Psoas muscle (tissue), 8 donors: ENCODE data around the gene TNS3. TPM values are rescaled to one million over a fixed set of nuclear protein-coding genes. Genes with fewer than 3 reads are reported as not detected.

Experiments used
- ATAC-seq, 4 donors: fragments of 200-7000 bp; cut with Tn5 transposase; one replicate each; pipeline ENCODE4 v1.9.1; 2020; ENCODE audit warnings: moderate library complexity in 3 of 4, mild to moderate bottlenecking in 2 of 4
- DNase-seq, 2 donors: peaks; one replicate each; pipeline ENCODE4 v3.0.0-alpha.2; 2020
- H3K27ac ChIP-seq: fragments of 200-600 bp; one replicate; pipeline ENCODE4 v1.8.0; 2022
- H3K27me3 ChIP-seq, 3 donors: fragments of 200-600 bp in 1 of 3; one replicate each; pipeline versions ENCODE4 v1.6.1 to v1.8.0; 2013 to 2022; ENCODE audit warnings: low read length in 2 of 3, mild to moderate bottlenecking in 2 of 3, moderate library complexity in 1 of 3; ENCODE audit not compliant: insufficient read depth in 3 of 3
- H3K36me3 ChIP-seq, 2 donors: fragments of 200-600 bp in 1 of 2; one replicate each; pipeline versions ENCODE4 v1.6.1 to v1.8.0; 2013 to 2022; ENCODE audit warnings: low read depth in 1 of 2, mild to moderate bottlenecking in 1 of 2, moderate library complexity in 1 of 2; ENCODE audit not compliant: insufficient read depth in 1 of 2
- H3K4me1 ChIP-seq: fragments of 200-600 bp; one replicate; pipeline ENCODE4 v1.8.0; 2022
- H3K4me3 ChIP-seq: fragments of 200-600 bp; one replicate; pipeline ENCODE4 v1.8.0; 2022; ENCODE audit warnings: mild to moderate bottlenecking
- H3K9me3 ChIP-seq: fragments of 200-600 bp; one replicate; pipeline ENCODE4 v1.8.0; 2022
- WGBS, 3 donors: extraction: QIAGEN DNeasy Blood & Tissue Kit; methylation state at CpG; one replicate each; pipeline versions ENCODE4 v1.1.6 to v1.1.7; 2013; 5-methylcytosine and 5-hydroxymethylcytosine counted together
- intact Hi-C, 2 donors: fragments of 100-400 bp; cut with DNase I; formaldehyde crosslinking; loops; one replicate each; pipeline versions ENCODE4 v1.11.0 to v1.14.2; 2022
- polyA plus RNA-seq, 3 donors: library from polyadenylated mRNA; stranded (reverse); fragments of 200-250 nt; gene quantifications; one replicate each; pipeline ENCODE4 v1.2.3, GENCODE V29; 2013
- total RNA-seq, 4 donors: library from RNA; stranded (reverse); fragmentation: NEBNext Ultra II Directional in 2 of 4; extraction: Animal tissue kit (Norgen Biotek cat#: 25700) in 2 of 4; gene quantifications; one replicate each; pipeline versions ENCODE4 v1.2.1 to v1.2.4, GENCODE V29; 2021 to 2023
- TF ChIP-seq, protein P1 (sequence below): fragments of 200-600 bp; IDR thresholded peaks from one replicate; pipeline ENCODE4 v1.8.0; 2022; ENCODE audit warnings: antibody characterized with exemption
- donor health status: healthy with polysubstance abuse.
- donor health status: DM: no; HTN: no; CAD: no; lungs with moderate emphysema.
- donor health status: Bipolar disorder and iron deficiency.
- donor health status: healthy.
- donor health status: DM: yes; HTN: yes; CAD: no.
- donor health status: DM: no; HTN: no; CAD: no.
- donor health status: DM: no; HTN: no; CAD: no.
- donor health status: DM: yes; HTN: yes; CAD: no.

The TNS3 gene
- total and polyA plus RNA-seq, 7 donors: 11.5 to 75.3 (median 35.0) TPM

DNA sequence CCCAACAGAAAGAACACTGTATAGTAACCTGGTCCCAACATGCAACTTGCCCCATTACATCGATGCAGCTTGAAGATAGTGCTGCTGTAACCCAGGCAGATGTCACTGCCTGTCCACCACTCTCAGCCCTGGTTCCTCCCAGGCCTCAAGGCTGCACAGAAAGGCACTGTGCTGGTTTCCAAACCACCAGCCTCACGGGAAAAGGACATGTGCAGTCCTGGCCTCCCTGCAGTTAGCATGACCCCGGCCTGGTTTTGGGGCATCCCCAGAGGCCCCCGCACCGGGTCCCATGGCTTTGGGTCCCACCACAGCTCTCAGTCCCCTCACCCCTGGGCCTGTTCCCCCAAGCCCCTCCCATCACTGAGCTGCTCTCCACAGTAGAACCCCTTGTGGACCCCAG, 214.5 kb downstream of the TNS3 start:
- Histone ChIP-seq H3K4me1 (peaks cover 10% of the 10 kb centered on the region), H3K9me3 (no peaks in the 10 kb centered on the region), H3K36me3 (peaks cover 0 to 17% of the 10 kb centered on the region in 2 donors), H3K27me3 (no peaks in the 10 kb centered on the region), H3K27ac (no peak overlapping the region), H3K4me3 (no peak overlapping the region)
- TF ChIP-seq, protein P1, sequence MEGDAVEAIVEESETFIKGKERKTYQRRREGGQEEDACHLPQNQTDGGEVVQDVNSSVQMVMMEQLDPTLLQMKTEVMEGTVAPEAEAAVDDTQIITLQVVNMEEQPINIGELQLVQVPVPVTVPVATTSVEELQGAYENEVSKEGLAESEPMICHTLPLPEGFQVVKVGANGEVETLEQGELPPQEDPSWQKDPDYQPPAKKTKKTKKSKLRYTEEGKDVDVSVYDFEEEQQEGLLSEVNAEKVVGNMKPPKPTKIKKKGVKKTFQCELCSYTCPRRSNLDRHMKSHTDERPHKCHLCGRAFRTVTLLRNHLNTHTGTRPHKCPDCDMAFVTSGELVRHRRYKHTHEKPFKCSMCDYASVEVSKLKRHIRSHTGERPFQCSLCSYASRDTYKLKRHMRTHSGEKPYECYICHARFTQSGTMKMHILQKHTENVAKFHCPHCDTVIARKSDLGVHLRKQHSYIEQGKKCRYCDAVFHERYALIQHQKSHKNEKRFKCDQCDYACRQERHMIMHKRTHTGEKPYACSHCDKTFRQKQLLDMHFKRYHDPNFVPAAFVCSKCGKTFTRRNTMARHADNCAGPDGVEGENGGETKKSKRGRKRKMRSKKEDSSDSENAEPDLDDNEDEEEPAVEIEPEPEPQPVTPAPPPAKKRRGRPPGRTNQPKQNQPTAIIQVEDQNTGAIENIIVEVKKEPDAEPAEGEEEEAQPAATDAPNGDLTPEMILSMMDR: no peak
- ATAC-seq (no peak), DNase-seq (no peak)
- intact Hi-C loops: no loop called here
- WGBS, 3 donors: 73 to 93% (median 76%) methylated on average over 5 of the region's 5 CpGs

DNA sequence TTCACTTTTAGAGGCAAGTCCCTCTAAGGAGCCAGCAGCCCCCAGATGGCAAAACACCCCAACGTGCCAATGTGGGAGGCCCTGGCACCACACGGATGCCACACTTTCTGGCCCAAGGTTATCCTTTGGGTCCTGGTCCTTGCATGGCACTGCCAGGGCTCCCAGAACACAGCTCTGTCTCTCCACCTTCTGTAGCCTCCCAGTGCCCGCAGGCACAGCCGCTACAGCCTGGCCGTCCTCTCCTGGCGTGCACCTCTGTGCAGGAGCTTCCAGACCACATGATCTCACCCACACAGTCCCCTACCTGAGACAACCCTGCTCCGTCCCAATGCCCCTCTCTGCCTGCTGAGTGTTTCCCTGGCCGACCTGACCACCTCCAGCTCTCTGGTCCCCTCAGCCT, 215.0 kb downstream of the TNS3 start:
- WGBS, 3 donors: 92 to 98% (median 94%) methylated on average over 8 of the region's 8 CpGs
- TF ChIP-seq, protein P1: no peak
- DNase-seq (no peak), ATAC-seq (no peak)
- no peaks in the 10 kb centered on the region for H3K9me3 ChIP-seq
- H3K27ac ChIP-seq: no peak overlapping the region
- no peak overlapping the region for H3K4me3 ChIP-seq
- H3K27me3 ChIP-seq: no peaks in the 10 kb centered on the region
- H3K4me1 ChIP-seq: peaks cover 7% of the 10 kb centered on the region
- intact Hi-C loops: no loop called here
- peaks cover 0 to 17% of the 10 kb centered on the region in 2 donors for H3K36me3 ChIP-seq

DNA sequence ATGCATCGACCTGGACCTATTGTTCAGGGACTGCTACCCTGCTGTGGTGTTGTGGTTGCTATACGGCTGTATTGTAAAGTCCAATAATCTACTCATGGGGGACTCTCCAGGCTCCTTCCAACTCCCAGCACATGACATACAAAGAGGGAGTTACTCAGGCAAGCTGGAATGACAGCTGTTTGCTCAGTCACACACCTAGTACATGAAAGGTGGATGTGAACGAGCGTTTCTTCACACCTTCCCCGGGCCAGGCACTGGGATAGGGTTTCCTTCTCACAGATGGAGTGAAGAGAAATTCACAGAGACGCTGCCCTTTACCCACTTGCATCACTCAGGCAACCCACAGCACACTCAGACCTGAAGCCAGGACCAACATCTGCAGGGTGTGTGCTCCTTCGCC, 215.7 kb downstream of the TNS3 start:
- H3K36me3 ChIP-seq: peaks cover 0 to 17% of the 10 kb centered on the region in 2 donors
- H3K9me3 ChIP-seq: no peaks in the 10 kb centered on the region
- H3K27ac ChIP-seq: no peak overlapping the region
- H3K4me3 ChIP-seq: no peak overlapping the region
- ATAC-seq (peak; percentile 7 to 63 (median 43)), DNase-seq (no peak)
- H3K27me3 ChIP-seq: no peaks in the 10 kb centered on the region
- peaks cover 7% of the 10 kb centered on the region for H3K4me1 ChIP-seq
- TF ChIP-seq, protein P1: no peak
- WGBS, 3 donors: 61 to 81% (median 72%) methylated on average over 7 of the region's 7 CpGs
- intact Hi-C loops: no loop called here

DNA sequence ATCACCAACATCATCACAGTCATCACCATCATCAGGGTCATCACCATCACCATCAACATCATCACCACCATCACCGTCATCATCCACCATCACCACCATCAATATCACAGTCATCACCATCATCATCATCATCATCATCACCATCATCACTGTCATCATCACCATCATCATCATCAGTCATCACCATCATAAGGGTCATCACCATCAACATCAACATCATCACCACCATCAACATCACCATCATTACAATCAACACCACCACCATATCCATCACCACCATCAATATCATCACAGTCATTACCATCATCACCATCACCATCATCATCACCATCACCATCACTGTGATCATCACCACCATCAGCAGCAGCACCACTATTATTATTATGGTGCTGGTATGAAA, 218.9 kb downstream of the TNS3 start:
- DNase-seq (no peak), ATAC-seq (no peak)
- Histone ChIP-seq H3K4me3 (no peak overlapping the region), H3K9me3 (no peaks in the 10 kb centered on the region), H3K4me1 (peaks cover 4% of the 10 kb centered on the region), H3K27ac (no peak overlapping the region), H3K27me3 (no peaks in the 10 kb centered on the region), H3K36me3 (peaks cover 0 to under 1% of the 10 kb centered on the region in 2 donors)
- TF ChIP-seq, protein P1: no peak
- 71 to 79% (median 71%) methylated on average over 1 of the region's 1 CpG for WGBS, 3 donors
- intact Hi-C loops: no loop called here

DNA sequence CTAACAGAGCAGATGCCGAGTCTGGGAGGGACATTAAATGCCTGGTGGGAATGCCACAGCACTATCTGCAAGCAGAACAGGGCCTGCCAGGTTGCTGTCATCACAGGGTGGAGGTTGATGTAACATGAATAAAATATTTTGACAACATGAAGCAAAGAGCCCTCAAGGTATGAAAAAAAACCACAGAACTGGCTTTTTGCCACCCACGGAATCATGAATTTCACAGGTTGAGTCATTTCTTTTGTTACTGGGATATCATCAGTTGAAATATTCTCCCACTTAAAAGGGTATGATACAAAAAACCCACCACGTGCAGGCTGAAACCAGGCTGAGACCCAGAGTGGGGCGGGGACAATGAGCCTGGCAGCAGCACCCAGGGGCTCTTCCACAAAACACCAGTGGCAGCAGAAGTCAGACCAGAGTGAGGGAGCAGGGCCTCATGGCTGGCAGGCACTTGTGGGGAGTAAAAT, 220.1 kb downstream of the TNS3 start:
- Histone ChIP-seq H3K4me1 (peaks cover 4% of the 10 kb centered on the region), H3K9me3 (no peaks in the 10 kb centered on the region), H3K36me3 (no peaks in the 10 kb centered on the region), H3K4me3 (no peak overlapping the region), H3K27ac (no peak overlapping the region), H3K27me3 (no peaks in the 10 kb centered on the region)
- TF ChIP-seq, protein P1: no peak
- intact Hi-C loops: no loop called here
- peak in 1 of 4 donors; percentile 69 for ATAC-seq
- DNase-seq: no peak
- WGBS, 3 donors: 66 to 82% (median 68%) methylated on average over 4 of the region's 4 CpGs
